Right lobe of liver (tissue), 6 donors: ENCODE results near the gene RGSL1. TPM values are rescaled to one million over a fixed set of nuclear protein-coding genes. Genes with fewer than 3 reads are reported as not detected.
A peak's percentile ranks its signal among the peaks of the same experiment; 100 is the strongest.

Source experiments
- ATAC-seq, 4 donors: fragments of 200-7000 bp; cut with Tn5 transposase; one replicate each; pipeline ENCODE4 v1.9.1; 2020; ENCODE audit warnings: mild to moderate bottlenecking in 4 of 4, moderate library complexity in 4 of 4
- DNase-seq, 3 donors: peaks; one replicate each; pipeline ENCODE4 v3.0.0-alpha.2; 2020
- H3K27ac ChIP-seq, 3 donors: fragments of 200-600 bp; one replicate each; pipeline ENCODE4 v1.8.0; 2022
- H3K27me3 ChIP-seq, 2 donors: fragments of 200-600 bp; one replicate each; pipeline ENCODE4 v1.8.0; 2022
- H3K36me3 ChIP-seq, 4 donors: fragments of 200-600 bp; sonication (generic) in 1 of 4; one replicate each; pipeline versions ENCODE4 v1.5.1 to v1.8.0; 2017 to 2022; ENCODE audit warnings: control low read depth in 1 of 4
- H3K4me1 ChIP-seq, 4 donors: fragments of 200-600 bp; sonication (generic) in 1 of 4; one replicate each; pipeline versions ENCODE4 v1.5.1 to v1.8.0; 2017 to 2022; ENCODE audit warnings: control low read depth in 1 of 4
- H3K4me3 ChIP-seq, 3 donors: fragments of 200-600 bp; one replicate each; pipeline ENCODE4 v1.8.0; 2022
- H3K9me3 ChIP-seq, 4 donors: fragments of 200-600 bp; sonication (generic) in 1 of 4; one replicate each; pipeline versions ENCODE4 v1.5.1 to v1.8.0; 2017 to 2022; ENCODE audit warnings: control low read depth in 1 of 4
- CTCF ChIP-seq, 4 donors: fragments of 200-600 bp in 3 of 4; fragments of 450-650 bp in 1 of 4; IDR thresholded peaks; one replicate each; pipeline versions ENCODE4 v1.5.1 to v1.8.0; 2016 to 2022; ENCODE audit warnings: antibody characterized with exemption in 4 of 4, mild to moderate bottlenecking in 2 of 4
- POLR2A ChIP-seq: fragments of 450-650 bp; IDR thresholded peaks from one replicate; pipeline ENCODE4 v1.6.1; 2017; ENCODE audit warnings: antibody characterized with exemption, mild to moderate bottlenecking
- WGBS: methylation state at CpG from one replicate; pipeline ENCODE4 v1.1.6; 2018; ENCODE audit warnings: low coverage, low lambda C conversion rate; ENCODE audit not compliant: insufficient coverage; ENCODE audit errors: missing lambda C conversion rate; 5-methylcytosine and 5-hydroxymethylcytosine counted together
- intact Hi-C, 2 donors: fragments of 100-400 bp; cut with DNase I; formaldehyde crosslinking; loops; one replicate each; pipeline versions ENCODE4 v1.11.2 to v1.14.1; 2022
- total RNA-seq, 6 experiments: library from RNA; depleted of rRNA in 2 of 6; stranded (reverse); fragments of >200 nt in 2 of 6; fragmentation: NEBNext Ultra II Directional in 3 of 6; extraction: Animal tissue kit (Norgen Biotek cat#: 25700) in 3 of 6; gene quantifications; one replicate each; pipeline versions ENCODE4 v1.1.0 to v1.2.4, GENCODE V29; 2016 to 2023
- donor health status: DM: no; HTN: yes; CAD: no.
- donor health status: DM: no; HTN: no; CAD: no.
- donor health status: DM: no; HTN: no; CAD: no.
- donor health status: DM: no; HTN: yes; CAD: no.
- donor health status: DM: no; HTN: yes; CAD: no.

The RGSL1 gene
- total RNA-seq, 6 experiments from 2014 or later, result not detected

GRCh38 chr1:182600745-182601415 lies 150.9 kb downstream of the RGSL1 start:
- no peaks in the 10 kb centered on the region for H3K36me3 ChIP-seq
- no peak overlapping the region for H3K4me3 ChIP-seq
- TF ChIP-seq POLR2A (no peak), CTCF (IDR thresholded peaks at IDR 0.05) (no peak)
- 33% methylated on average over 4 of the region's 5 CpGs for WGBS
- H3K9me3 ChIP-seq, result no peaks in the 10 kb centered on the region
- no peak overlapping the region for H3K27ac ChIP-seq
- H3K27me3 ChIP-seq, result no peaks in the 10 kb centered on the region
- ATAC-seq (no peak), DNase-seq (no peak)
- H3K4me1 ChIP-seq, result peaks cover 0 to 9% (median 4%) of the 10 kb centered on the region in 4 donors
- intact Hi-C loops, result no loop called here

GRCh38 chr1:182601416-182601786 lies 151.5 kb downstream of the RGSL1 start:
- H3K4me3 ChIP-seq, result no peak overlapping the region
- intact Hi-C loops, result no loop called here
- no peak overlapping the region for H3K27ac ChIP-seq
- TF ChIP-seq POLR2A, result no peak
- peak; percentile 77 to 97 (median 90) for TF ChIP-seq CTCF (IDR thresholded peaks at IDR 0.05)
- no peaks in the 10 kb centered on the region for H3K9me3 ChIP-seq
- H3K36me3 ChIP-seq, result no peaks in the 10 kb centered on the region
- WGBS, result 7% methylated on average over 6 of the region's 6 CpGs
- ATAC-seq, result peak; percentile 68 to 80 (median 76)
- peaks cover 0 to 9% (median 4%) of the 10 kb centered on the region in 4 donors for H3K4me1 ChIP-seq
- peak; percentile 60 to 86 (median 81) for DNase-seq
- H3K27me3 ChIP-seq, result no peaks in the 10 kb centered on the region

GRCh38 chr1:182601913-182602312 lies 152.0 kb downstream of the RGSL1 start:
- H3K9me3 ChIP-seq, result no peaks in the 10 kb centered on the region
- no peaks in the 10 kb centered on the region for H3K27me3 ChIP-seq
- DNase-seq, result no peak
- intact Hi-C loops, result no loop called here
- ATAC-seq, result no peak
- H3K36me3 ChIP-seq, result no peaks in the 10 kb centered on the region
- H3K27ac ChIP-seq, result no peak overlapping the region
- peaks cover 0 to 9% (median 4%) of the 10 kb centered on the region in 4 donors for H3K4me1 ChIP-seq
- WGBS, result 13% methylated on average over 3 of the region's 4 CpGs
- peak overlapping the region in 1 of 3 donors; percentile 7 for H3K4me3 ChIP-seq
- TF ChIP-seq CTCF (IDR thresholded peaks at IDR 0.05) (no peak), POLR2A (no peak)

GRCh38 chr1:182602935-182603645 lies 153.1 kb downstream of the RGSL1 start:
- Histone ChIP-seq H3K27ac (no peak overlapping the region), H3K4me1 (peaks cover 0 to 9% (median 4%) of the 10 kb centered on the region in 4 donors), H3K4me3 (peak overlapping the region in 1 of 3 donors; percentile 31), H3K9me3 (no peaks in the 10 kb centered on the region), H3K36me3 (no peaks in the 10 kb centered on the region), H3K27me3 (no peaks in the 10 kb centered on the region)
- 30% methylated on average over 10 of the region's 10 CpGs for whole genome bisulfite sequencing
- ATAC-seq (no peak), DNase-seq (no peak)
- no peak for TF ChIP-seq POLR2A
- no peak for TF ChIP-seq CTCF (IDR thresholded peaks at IDR 0.05)
- intact Hi-C loops, result no loop called here
